ENCODE measurements around the gene TSPAN1. TPM values are rescaled to one million over a fixed set of nuclear protein-coding genes. Genes with fewer than 3 reads are reported as not detected.

Gene TSPAN1
- polyA plus RNA-seq, 1 donor, result not detected

DNA sequence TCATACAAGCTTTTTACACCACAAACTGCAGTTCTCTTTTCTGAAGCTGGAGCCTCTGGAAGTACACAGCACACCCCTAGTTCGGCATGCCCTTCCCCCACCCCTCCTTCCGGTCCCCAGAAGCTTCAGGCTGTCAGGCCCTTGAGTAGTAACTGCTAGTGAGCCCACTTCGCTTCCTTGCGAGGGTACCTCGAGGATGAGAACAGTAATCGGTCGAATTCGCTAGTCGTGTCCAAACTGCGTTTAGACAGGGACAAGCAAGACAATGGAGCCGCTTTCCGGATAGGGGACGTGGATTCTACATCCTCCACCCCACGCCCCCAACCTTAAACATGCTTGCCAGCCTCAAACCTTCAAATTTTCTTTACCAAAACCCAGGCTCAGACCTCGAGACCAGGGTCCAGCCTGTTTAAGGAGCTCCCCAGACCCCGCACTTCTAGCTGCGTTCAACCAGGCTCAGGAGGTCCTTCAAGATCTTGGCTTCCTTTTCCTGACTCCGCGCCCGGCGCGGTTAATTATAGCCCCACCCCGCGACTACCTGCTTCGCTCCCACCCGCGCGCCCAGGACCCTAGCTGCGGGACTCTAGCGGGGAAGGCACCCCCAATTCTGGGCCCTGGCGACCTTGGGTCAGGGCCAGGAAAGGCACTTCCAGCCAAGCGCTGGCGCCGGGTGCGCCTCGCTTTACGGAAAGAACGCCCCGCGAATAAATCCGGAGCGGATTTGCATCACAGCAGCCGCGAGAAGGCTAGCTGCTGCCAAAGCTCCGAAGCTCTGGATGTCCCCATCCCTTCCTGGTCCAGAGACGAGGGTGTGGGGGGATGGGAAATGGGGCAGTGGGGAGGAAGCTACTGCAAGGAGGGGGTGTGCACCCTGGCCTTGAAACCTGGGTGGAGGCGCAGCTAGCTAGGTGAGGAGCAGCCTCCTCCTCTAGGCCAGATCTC lies 8.1 kb upstream of the TSPAN1 start:
- peak; percentile 54 for DNase-seq

DNA sequence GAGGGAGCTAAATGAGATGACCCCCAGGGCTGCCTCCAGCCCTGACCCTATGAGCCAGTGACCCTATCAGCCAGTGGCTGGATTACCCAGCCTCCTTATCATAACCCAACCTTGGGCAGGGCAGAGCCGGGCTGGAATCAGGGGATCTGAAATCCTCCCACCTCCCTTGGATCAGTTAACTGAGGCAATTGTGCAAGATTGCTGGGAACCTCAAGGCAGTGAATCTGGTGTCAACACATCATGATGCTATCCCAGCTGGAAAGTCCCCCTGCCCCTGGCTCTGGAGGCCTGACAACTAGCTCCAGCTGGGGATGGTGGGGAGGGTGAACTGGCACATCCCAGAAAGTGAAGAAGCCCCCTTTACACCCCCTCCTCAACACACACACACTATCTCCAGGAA lies 6.4 kb upstream of the TSPAN1 start:
- no peak for DNase-seq

DNA sequence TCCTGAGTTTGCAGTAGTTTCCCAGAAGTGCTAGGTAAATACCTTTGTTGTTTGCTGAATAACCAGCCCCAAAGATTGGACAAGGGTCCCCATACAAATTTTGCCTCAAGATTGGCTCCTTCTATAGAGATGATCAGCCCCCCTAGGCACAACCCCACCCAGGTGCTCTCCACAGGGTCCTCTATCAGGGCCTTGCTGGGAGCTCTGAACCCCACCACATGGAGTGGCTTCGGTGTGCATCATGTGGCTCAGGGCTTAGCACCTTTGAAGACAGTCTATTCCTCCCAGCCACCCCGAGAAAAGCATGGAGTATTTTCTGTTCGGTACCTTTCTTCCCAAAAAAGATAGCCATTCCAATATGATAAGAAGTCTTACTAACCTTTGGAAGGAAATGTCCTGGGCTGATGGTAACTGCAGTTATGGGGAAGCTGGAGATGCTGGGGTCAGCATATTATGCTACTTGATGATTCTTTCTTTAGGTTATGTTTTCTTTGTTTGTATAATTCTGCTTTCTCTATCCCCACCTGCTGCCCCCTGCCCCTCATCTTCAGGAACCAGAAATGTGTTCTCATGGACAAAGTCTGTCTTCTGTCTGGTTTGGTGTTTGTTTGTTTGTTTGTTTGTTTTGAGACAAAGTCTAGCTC lies 5.0 kb upstream of the TSPAN1 start:
- DNase-seq, result no peak

- no peak for DNase-seq
These were observed 3.5 kb upstream of the TSPAN1 start for GRCh38 chr1:46171351-46171750.

- DNase-seq, result no peak
These were observed 3.0 kb upstream of the TSPAN1 start for GRCh38 chr1:46171871-46172270.

DNA sequence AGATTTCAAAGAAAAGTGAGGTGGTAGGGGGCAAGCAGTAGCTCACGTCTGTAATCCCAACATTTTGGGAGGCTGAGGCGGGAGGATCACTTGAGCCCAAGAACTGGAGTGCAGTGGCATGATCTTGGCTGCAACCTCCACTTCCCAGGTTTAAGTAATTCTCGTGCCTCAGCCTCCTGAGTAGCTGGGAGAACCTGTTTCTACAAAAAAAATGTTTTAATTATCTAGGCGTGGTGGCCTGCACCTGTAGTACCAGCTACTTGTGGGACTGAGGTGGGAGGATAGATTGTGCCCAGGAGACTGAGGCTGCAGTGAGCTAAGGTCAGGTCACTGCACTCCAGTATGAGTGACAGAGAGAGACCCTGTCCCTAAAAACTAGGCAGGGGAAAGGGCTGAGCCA lies 2.6 kb upstream of the TSPAN1 start:
- DNase-seq, result no peak

DNA sequence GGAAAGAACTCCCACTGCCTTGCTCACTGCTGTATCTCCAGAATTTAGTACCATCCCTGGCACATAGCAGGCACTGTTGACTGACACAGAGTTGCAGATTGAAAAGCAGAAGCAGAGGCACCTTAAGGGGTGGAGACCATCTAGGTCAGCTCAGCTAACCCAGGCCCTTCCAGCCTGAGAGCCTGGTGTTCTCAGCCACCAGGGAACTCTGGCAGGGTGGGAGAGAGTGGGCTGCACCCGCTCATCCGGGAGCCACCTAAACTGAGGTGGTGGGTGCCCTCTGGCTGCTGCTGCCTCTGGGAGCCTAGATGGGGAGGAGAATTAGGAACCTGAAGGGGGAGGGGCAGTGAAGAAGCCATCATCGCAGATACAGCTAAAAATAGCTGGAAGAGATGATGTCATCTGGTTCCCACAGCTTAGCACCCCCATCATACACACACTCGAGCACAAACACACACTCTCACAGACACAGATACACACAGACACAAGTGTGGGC lies 1.5 kb upstream of the TSPAN1 start:
- DNase-seq, result no peak

- no peak for DNase-seq
These were observed 356 bp downstream of the TSPAN1 start for GRCh38 chr1:46175243-46175642.

GRCh38 chr1:46176211-46176865 lies 1.5 kb downstream of the TSPAN1 start, which contains the start of gene P3R3URF:
TSS of gene P3R3URF (minus strand) at chr1:46176488. CDS start at chr1:46176471, 17 bp downstream.
- DNase-seq, result no peak

- DNase-seq, result peak; percentile 87
These were observed 4.5 kb downstream of the TSPAN1 start for GRCh38 chr1:46179138-46180081.

GRCh38 chr1:46180082-46180616 lies 5.3 kb downstream of the TSPAN1 start:
- DNase-seq, result no peak

GRCh38 chr1:46181343-46182260 lies 6.7 kb downstream of the TSPAN1 start:
- no peak for DNase-seq

DNA sequence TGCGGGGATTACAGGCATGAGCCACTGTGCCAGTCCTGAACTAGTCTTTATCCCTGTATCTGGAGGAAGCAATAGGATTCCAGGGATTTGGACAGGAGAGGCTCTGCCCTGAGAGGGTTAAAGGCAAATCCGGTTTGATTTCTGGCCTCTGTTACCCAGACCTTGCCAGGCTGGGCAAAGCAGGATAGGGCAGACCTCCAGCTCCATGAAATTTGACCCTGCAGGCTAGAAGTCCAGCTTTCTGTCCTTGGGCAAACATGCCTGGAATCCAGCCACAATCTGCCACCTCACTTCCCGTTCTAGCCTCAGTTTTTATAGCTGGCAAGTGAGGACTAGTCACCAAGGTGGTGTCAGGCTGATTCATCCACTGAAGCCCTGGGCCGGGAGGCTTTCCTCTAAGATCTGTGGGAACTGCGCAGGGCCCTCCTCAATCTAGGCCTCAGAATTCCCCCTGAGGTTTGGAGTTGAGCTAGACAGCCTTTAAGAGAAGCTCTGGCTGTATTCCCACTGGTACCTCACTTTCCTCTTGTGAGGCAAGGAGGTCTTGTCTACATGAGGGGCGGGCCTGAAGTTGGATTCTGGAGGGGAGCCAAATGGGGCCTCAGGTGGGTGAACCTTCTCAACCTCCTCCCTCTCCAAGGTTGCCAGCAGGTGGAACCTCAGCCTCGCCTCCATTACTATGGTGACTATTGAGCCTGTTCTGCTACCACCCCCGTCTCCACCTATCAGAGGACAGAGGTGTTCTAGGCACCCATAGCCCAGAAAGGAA lies 8.4 kb downstream of the TSPAN1 start:
- DNase-seq, result peak; percentile 28

GRCh38 chr1:46183926-46184557 lies 9.2 kb downstream of the TSPAN1 start:
- no peak for DNase-seq

DNA sequence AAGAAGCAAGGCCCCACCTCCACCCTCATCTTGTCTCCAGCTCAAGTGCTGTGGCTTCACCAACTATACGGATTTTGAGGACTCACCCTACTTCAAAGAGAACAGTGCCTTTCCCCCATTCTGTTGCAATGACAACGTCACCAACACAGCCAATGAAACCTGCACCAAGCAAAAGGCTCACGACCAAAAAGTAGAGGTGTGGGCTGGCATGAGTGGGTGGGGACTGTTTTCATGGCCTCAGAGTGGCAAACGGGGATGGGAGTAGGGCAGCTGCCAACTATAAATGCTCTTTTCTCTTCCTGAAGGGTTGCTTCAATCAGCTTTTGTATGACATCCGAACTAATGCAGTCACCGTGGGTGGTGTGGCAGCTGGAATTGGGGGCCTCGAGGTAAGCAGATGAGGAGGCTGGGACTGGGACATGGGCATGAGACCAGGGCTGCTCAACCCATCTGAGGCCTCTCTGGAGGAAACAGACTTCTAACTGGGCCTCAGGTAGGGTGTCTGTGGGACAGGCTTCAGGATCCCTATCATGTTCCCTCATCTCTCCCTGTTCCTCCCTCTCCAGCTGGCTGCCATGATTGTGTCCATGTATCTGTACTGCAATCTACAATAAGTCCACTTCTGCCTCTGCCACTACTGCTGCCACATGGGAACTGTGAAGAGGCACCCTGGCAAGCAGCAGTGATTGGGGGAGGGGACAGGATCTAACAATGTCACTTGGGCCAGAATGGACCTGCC lies 10.2 kb downstream of the TSPAN1 start:
- no peak for DNase-seq

GRCh38 chr1:46186076-46186475 lies 11.2 kb downstream of the TSPAN1 start:
- DNase-seq, result no peak

GRCh38 chr1:46187106-46187869 lies 12.4 kb downstream of the TSPAN1 start:
- no peak for DNase-seq
